ENCODE results near the gene BHLHA15. TPM values are rescaled to one million over a fixed set of nuclear protein-coding genes. Genes with fewer than 3 reads are reported as not detected.

BHLHA15 gene
- 0.37 TPM in 1 of 2 replicates, not detected in the other for total RNA-seq

DNA sequence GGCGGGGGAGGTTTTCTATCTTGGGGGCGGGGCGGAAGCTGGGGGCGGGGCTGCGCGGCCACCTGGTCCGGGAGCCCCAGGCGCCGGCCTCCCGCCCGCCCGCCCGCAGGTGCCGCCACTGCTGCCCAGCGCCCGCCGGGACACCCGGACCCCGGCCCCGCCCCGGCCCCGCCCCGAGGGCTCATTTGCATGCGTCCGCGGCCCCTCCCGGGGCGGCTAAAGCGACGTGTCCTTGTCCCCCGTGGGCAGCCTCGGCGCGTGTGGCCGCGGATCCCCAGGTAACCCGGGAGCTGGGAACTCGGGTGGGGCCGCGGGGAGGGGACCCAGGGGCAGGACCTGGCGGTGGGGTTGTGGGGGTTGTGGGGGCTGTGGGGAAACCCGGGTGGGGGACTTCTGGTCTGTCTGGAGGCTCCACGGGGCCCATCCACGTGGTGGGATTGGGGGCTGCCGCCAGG lies at the start of gene BHLHA15:
Gene BHLHA15, plus strand, starts transcription at position 219 of the 455 bp plus-strand sequence. CDS start 871 bp downstream, outside the sequence.

DNA sequence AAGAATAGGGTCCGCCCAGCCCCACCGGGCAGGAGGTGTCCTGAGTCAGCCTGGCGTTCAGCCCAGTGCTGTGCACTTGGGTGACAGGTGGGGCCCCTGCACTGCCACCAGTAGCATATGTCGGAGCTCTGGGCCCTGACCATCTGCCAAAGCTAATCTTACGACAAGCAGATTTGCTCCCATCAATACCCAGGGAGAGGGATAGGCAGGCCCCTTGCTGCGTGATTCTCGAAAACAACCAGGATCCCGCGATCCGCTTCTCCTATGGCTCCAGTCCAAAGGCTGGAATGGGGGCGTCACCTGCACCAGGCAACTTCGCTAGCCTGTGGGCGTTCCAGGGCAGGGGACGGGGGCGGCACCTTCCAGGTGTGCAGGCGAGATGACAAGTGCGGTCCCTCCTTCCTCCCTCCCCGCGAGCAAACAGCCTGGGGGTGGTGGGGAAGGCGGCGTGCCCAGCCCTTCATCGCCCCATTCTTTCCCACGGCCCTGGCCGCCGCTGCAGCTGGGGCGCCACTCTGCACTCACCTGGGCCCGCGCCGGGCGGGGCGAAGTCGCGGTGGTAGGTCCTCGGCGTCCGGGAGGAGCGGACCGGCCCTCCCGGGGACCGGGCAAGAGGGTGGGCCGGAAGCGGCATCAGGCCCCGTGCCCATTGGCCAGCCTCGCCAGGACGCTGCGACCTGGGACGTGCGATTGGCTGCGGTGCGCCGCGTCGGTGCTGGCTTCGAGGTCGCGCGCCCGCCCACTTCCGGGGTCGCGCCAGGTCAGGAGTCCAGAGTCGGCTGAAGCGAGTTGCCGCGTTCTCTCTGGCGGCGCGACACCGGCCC lies 40.6 kb downstream of the BHLHA15 start, which contains the start of gene TECPR1:
Gene TECPR1, minus strand, starts transcription at position 632 of the 824 bp plus-strand sequence. CDS start 6,086 bp downstream, outside the sequence.

Other genes with a start within 250 kb of the BHLHA15 start
- gene OCM2, start 221.2 kb upstream of the BHLHA15 start, total RNA-seq, result not detected in 2 replicates
- gene LMTK2, start 104.6 kb upstream of the BHLHA15 start, total RNA-seq, result 5.1 and 7.0 TPM in 2 replicates
- 15.9 and 22.6 TPM in 2 replicates for gene TECPR1, start 40.8 kb downstream of the BHLHA15 start, total RNA-seq
- 60.3 and 145 TPM in 2 replicates for gene BRI3, start 70.2 kb downstream of the BHLHA15 start, total RNA-seq
- 1.3 and 1.4 TPM in 2 replicates for gene BAIAP2L1, start 189.7 kb downstream of the BHLHA15 start, total RNA-seq

All from smooth muscle cell of bladder (primary cell).